NT2/D1 (cell line): ENCODE measurements around the gene CLDN8.

ENCODE experiments used
- YY1 ChIP-seq: IDR thresholded peaks from 2 replicates; pipeline ENCODE4 v1.6.1; 2011; ENCODE audit not compliant: insufficient read length, insufficient read depth
- ZNF274 ChIP-seq: IDR thresholded peaks from 2 replicates; pipeline ENCODE4 v1.6.1; 2011; ENCODE audit warnings: mild to moderate bottlenecking, low read depth, low read length

GRCh38 chr21:30189773-30190172 lies 26.1 kb downstream of the CLDN8 start:
- no peak for TF ChIP-seq YY1
- TF ChIP-seq ZNF274 = no peak
